GM12875 (cell line): ENCODE measurements around the gene PLA1A.

Experiments
- H3K4me3 ChIP-seq: one replicate; pipeline ENCODE4 v1.5.1; 2011; ENCODE audit warnings: low read depth, low read length, control low read depth
- TF ChIP-seq, protein P1 (sequence below): IDR thresholded peaks from 2 replicates; pipeline ENCODE4 v1.5.1; 2011; ENCODE audit warnings: low read depth, mild to moderate bottlenecking, control low read depth, inconsistent platforms, low read length, moderate library complexity, borderline replicate concordance; ENCODE audit not compliant: insufficient read depth

The PLA1A gene

GRCh38 chr3:119555309-119555735, 42.4 kb upstream of the PLA1A start:
- TF ChIP-seq, protein P1, sequence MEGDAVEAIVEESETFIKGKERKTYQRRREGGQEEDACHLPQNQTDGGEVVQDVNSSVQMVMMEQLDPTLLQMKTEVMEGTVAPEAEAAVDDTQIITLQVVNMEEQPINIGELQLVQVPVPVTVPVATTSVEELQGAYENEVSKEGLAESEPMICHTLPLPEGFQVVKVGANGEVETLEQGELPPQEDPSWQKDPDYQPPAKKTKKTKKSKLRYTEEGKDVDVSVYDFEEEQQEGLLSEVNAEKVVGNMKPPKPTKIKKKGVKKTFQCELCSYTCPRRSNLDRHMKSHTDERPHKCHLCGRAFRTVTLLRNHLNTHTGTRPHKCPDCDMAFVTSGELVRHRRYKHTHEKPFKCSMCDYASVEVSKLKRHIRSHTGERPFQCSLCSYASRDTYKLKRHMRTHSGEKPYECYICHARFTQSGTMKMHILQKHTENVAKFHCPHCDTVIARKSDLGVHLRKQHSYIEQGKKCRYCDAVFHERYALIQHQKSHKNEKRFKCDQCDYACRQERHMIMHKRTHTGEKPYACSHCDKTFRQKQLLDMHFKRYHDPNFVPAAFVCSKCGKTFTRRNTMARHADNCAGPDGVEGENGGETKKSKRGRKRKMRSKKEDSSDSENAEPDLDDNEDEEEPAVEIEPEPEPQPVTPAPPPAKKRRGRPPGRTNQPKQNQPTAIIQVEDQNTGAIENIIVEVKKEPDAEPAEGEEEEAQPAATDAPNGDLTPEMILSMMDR, result no peak
- H3K4me3 ChIP-seq, result peak overlapping the region; percentile 63

DNA sequence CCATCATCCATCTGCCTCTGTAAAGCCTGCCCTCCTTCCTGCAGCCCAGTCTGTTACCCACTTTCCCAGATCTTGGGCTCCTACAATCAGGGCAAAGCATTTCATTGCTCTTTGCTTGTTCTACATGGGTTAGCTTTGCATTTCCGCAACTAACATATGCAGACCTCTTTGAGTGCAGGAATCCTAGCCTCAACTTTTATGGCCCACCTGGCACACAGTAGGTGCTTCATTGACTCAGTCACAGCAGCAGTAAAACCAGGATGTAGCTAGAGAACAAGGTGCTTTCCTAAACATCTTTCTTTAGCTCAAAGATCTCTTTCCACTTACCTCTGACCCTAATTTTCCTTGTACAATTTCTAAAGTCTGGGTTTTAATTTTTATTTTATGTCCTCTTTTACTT, 41.8 kb upstream of the PLA1A start:
- peak overlapping the region; percentile 63 for H3K4me3 ChIP-seq
- TF ChIP-seq, protein P1, result no peak

DNA sequence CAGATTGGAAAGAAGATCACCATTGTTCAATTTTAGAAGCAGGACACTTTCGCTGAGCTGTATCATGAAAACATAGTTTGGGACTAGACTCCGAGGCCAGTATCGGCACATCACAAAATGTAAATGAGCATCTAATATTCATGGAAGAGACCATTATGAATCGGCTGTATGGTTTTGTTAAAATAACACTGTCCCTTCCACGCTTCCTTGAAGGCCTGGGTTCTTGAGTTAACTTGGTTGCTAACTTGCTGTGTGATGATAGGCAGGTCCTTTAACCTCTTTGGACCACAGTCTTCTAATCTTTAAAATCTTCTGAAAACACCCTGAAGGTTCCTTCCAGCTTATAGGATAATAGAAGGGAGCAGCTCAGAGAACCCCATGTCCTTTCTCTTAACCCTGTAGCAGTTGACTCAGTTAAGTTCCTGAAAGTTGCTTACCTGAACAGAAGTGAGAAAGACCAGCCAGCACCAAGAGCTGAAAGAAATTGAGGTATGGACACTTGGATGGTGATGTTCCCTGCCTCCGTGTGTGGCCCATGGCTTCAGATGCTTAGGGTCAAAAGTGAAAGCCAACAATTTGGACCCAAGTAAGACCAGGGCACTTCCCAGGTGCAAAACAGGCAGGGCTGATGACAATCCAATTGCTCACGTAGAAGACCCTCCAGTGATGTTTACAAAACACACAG, 40.4 kb upstream of the PLA1A start:
- TF ChIP-seq, protein P1, result no peak
- peak overlapping the region; percentile 47 for H3K4me3 ChIP-seq

- TF ChIP-seq, protein P1, result no peak
- peak overlapping the region; percentile 47 for H3K4me3 ChIP-seq
Observed at GRCh38 chr3:119557877-119558269, 39.8 kb upstream of the PLA1A start.

- TF ChIP-seq, protein P1, result no peak
- peak overlapping the region; percentile 47 for H3K4me3 ChIP-seq
Observed at GRCh38 chr3:119558626-119559317, 38.9 kb upstream of the PLA1A start.

DNA sequence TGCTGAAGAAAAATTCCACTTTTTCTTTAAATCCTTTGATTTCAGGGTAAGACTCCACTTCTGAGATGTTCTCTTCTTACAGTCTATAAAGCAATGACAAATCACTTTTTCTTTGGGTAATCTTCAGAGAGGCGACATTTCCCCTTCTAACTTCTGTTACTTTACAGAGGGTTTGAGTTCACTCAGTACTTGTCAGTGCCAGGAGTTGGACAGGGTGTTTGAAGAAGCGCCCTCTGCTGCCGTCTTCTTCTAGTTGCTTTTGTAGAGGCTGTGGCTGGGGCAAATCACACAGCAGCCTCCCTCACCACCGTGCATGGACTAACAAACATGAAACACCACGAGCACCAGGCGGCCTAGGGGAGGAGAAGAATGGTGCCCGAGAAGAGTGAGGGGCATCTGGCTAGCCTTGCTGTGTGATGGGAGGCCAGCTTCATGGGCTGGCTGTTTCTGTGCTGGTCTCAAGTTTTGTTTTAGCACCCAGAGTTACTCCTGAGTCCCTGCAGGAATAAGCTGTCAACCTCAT, 38.2 kb upstream of the PLA1A start, which contains the start of gene CD80:
CD80 (minus strand) TSS at position 174 of the 523 bp plus-strand sequence. CDS start 1,886 bp downstream, outside the sequence.
- H3K4me3 ChIP-seq, result peak within 1 kb of the TSS; percentile 47
- TF ChIP-seq, protein P1, result peak; percentile 72
